Measurements from ENCODE around the gene MAP2.

The MAP2 gene

DNA sequence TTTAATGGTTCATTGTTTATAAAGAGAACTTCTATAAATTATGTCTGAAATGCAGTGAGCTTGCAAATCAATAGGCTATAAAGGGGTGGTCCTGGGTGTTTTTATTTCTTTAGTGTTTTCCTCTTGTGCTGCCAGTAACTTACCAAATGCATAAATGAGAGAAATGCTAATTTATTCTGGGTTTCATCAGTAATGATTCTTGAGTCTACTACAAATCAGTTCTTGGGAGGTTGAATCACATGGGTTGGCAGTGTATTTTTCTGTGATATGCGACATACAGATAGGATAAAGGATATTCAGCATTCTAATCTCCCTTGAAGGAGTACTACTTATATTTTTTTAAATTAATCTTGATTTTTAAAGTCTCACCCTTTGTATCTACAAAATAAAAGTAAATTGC, 177.7 kb downstream of the MAP2 start:
- no peak for DNase-seq

DNA sequence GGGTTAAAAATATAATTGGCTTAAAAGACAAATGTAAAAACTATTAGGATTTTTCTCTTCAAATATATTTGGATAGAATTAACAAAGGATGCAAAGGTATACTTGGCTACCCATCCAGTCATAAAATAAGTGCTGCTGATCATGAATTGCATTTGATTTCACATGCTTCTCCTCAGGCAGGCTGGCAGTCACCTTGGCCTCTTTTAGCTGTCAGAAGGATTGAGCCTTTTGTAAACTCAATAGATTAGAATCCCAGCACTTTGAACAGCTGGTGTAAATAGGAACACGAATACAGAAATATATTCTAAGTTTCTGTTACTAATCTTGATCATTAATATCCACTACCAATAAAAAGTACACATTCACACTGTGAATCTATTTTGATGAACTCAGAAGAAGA, 178.4 kb downstream of the MAP2 start:
- DNase-seq, result no peak

DNA sequence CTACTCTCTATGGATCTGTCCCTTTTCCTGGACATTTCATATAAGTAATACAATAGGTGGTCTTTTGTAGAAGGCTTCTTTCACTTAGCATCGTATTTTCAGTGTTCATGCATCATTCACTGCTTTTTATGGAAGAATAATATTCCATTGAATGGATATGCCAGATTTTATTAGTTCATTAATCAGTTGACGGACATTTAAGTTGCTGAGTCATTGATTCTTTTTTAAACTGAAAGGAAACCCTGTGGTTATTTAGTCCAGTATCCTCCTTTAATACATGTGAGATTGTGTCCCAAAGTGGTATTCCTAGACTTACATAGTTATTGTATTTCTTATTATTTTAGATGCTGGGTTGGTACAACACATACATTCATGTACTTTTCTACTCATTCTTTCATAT, 185.7 kb downstream of the MAP2 start:
- DNase-seq, result no peak

DNA sequence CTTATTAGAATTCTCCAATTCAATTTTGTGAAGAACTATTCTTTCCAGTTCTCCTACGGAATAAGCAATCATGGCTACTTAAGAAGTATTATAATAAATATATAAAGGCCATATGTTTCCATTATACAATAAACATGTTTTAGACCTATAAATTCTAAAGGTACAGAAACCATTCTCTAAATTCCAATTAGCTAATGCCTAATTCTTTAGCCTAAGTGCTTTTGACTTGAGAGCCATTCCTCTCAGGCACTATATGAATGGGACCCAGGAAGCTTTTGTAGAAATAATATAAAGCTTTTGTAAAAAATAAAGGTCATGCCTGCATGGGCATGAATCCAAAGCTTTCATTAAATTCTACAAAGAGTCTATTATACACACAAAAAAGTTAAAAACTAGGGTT, 186.8 kb downstream of the MAP2 start:
- no peak for DNase-seq

DNA sequence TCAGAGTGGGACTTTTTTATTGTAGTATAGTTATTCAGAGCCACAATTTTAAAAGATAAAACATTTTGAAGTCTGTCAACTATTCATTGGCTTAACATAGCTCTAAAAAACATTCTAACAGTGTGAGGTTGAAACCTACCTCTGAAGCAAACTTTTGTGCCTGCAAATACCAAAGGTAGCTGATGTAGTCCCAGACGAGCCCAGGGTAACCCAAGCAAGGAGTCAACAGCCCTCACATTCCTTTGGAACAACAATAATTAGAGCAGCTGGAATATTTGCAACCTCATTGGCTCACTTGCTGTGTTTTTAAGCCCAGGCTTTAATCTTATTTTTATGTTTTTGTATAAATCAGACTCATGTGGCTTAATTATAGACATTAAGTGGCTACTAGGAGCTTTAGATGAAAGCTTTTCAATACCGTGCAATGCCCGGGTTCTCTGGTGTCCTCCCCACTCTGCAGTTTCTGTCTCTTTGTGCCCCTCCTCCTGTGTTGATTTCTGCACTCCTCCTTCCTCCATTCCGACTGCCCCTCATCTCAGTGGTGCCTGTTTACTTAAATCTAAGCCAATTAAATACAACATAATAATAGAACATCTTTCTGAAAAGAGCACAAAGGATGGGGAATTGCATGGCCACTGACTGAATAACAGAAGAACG, 189.9 kb downstream of the MAP2 start:
- no peak for DNase-seq

DNA sequence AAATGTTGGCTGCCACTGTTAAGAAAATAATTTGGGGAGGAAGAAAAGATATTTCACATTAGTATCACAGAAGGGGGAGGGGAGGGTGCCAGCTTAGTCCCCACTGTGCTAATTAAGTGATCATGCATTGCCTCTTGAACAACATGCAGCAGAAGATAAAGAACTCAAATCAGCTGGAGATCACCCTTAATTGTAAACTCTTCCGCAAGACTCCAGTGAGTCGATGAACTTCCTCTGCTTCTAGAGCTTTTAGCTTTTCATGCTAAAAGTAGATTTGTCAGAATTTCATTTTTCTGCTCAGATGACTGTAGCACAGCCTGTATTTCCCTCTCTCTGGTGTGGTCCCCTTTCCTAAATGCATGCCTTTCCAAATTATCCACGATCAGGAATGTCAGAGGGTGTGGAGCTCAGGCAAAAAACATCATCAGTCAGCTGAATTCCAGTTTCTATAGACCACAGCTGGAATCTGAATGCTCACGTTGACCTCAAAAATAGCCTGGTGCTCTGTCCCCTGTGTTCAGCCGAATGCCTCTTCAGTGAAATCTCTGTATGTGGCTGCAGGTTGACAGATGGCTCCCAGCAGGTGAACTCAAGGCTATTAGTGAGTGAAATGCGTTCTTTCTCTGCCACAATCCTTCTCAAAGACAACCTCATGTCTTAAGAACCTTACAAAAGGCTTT, 191.0 kb downstream of the MAP2 start:
- DNase-seq, result no peak

DNA sequence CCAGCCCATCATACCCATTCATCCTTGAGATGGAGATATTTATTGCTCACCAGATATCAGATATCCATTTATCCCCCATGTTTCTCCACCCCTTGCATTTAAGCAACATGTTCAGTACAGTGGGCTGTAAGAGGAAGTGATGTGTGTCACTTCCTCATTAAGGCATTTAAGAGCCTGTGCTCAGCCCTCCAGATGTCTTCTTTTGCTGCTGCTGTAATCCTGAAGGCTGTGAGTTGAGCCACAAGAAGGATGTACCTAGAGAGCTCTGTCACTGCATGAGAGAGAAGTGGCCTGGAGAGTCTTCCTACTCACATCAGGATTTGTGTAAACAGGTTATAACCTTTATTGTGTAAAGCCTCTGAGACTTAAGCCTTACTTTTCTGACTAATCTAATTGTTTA, 195.9 kb downstream of the MAP2 start:
- no peak for DNase-seq

DNA sequence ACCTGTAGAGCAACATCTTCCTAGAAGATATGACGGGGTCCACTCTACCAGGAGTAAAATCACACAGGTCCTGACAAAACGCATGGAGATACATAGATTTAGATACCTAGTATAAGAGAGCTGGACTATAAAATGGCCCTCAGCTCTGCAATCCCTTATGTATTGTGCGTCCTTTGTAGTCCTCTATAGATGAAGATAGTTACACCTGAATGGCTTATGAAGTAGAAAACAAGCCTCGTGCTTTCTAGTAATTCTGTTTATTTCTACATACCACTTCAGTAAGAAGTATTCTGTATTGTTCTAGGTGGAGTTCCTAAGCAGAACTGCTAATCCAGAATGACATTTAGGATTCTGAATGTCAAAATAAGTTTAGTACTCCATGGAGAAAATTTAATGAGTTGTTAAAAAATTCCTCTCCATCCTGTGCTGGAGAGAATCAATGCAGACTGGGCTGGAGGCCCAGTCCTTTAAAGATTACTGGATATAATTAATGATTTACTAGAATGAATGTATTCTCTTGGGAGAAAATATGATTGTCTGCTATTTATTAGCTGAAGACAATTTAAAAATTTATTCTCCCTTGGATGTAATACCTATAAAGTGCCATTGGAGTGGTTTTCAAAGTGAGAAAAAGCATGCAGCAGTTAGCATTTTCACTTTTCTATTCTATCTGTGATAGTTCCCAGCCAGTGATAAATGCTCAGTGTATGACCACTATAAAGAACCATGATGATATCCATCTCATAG, 200.5 kb downstream of the MAP2 start:
- DNase-seq, result no peak

DNA sequence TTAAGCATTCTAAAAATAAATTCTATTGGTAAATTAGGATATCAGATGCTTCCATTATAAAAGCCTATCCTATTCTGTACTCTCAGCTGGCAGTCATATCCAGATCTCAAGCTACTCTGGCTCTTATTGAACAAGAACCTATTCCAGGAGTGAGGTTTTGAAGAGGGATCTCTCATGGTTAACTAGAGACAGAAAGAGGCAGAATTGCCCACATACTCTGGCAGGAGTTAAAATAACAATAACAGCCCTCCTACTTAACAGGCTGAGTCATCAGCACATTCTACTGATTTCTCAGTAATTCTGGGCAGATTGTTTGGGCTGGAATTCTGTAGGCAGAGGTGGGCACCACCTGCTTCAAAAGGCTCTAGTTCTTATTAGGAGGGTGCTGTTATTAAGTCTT, 205.8 kb downstream of the MAP2 start:
- DNase-seq, result peak; percentile 38

DNA sequence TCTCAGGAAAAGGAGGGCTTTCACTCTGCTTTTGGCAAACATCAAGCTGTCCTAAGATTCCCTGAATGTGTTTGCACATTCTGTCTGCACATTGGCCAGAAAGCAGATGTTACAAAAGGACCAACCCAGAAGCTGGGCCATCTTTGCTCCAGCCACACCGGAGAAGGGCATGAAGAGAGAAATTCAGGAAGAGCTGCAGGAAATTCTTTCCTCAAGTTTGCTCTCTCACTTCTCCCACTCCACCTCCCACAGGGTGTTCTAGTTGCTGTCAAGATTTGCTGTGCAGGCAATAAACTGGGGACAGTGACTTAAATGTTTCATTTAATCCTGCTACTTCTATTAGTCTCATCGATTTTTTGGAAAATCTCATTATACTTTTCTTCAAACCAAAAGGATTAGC, 210.1 kb downstream of the MAP2 start:
- DNase-seq, result no peak

DNA sequence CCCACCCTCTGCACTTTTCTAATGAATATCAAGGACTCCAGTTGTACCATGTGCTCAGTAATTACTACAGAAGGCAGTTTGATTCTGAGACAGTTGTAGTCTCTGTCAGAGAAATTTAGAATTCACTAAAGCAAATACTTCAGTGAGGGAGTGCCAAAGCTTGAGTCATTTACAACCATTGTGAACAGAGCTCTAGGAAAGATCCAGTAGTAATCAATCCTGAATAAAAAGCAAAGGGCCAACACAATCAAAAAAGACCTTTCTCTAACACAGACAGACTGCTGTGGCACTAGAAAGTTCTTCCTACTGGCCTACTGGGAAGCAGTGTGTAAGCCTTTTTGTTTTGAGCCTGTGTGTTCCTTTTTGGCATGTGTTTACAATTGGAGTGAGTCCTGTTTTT, 212.2 kb downstream of the MAP2 start:
- DNase-seq, result no peak

DNA sequence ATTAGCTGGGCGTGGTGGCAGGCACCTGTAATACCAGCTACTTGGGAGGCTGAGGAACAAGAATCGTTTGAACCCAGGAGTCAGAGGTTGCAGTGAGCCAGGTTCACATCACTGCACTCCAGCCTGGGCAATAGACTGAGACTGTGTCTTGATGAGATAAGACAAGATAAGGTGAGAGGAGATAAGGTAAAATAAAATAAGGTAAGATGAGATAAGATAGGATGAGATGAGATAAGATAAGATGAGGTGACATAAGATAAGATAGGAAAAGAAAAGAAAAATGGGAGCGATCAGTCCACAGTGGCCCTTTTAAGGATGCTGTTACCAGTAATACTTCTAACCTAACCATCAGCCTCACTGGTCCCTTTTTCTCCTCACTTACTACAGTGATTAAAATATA, 213.4 kb downstream of the MAP2 start:
- DNase-seq, result no peak

DNA sequence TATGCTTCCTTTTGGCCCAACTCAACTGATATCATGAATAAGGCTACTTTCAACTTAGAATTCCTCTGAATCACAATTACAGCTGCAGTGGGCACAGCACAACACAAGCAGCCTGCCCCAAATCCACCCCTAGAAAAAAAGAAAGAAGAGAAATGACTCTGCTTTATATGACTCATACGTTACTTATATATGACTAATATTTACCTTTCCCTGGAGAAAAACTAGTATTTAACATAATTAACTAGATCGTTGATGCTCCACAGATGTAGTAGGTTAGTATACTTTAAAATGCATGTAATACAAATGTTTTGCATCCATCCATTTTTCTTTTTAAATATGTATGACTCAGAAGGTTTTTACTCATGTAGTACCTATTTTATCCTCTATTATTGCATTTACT, 214.5 kb downstream of the MAP2 start:
- DNase-seq, result no peak

DNA sequence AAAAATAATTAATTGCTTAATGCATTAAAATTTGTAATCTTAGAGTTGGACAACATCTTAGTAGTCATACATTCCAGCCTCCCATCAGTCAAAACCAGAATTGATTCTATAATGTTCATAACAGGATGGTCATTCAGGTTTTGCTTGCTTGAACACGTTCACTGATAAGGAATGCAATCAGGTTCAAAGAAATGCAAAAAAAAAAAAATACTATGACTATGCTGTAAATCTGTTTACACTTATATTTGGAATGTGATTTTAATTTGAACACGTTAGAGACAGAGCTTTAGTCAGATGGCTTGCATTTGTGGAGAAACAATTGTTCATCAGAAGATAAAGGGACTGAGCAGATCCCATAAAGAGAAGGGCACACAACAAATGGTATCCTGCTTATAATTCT, 216.5 kb downstream of the MAP2 start:
- DNase-seq, result no peak

DNA sequence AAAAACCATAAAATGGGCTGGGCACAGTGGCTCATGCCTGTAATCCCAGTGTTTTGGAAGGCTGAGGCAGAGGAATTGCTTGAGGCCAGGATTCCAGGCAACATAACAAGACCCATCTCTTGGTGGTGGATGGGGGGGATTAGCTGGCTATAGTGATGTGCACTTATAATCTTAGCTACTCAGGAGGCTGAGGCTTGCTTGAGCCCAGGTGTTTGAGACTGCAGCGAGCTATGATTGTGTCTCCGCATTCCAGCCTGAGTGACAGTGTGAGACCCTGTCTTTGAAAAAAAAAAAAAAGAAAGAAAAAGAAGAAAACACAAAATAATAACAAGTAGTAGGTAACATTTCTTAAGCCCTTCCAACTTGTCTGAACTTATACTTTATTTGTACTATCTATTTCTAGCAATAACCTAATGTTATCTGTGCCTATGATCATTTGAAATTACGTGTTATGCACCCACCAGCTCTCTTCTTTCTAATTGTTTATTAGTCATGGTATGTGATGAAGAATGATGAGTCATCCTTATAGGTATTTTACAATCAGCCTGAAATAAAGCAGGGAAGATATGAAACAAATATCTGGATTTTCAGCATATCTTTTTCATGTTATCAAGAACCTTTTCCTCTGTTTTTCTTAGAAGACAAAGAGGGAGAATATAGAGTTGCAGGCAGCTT, 218.4 kb downstream of the MAP2 start:
- no peak for DNase-seq

DNA sequence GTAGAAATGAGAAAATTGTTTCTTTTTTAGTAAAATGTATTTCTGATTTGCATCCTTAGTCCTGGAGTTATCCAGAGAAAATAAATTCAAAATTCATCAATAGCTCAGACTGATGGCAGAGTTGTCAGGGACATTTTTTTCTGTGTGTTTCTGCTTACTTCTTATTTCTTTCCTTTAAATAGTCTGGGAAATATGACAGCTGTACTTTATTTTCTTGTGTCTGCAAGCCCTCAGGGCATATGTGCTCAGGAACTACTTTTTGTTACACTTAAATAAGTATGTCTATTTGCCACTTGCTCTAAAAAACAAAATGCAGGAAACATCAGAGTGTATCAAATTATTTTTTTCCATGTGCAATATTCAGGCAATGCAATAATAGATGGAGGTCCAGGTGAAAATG, 221.0 kb downstream of the MAP2 start:
- DNase-seq, result no peak

DNA sequence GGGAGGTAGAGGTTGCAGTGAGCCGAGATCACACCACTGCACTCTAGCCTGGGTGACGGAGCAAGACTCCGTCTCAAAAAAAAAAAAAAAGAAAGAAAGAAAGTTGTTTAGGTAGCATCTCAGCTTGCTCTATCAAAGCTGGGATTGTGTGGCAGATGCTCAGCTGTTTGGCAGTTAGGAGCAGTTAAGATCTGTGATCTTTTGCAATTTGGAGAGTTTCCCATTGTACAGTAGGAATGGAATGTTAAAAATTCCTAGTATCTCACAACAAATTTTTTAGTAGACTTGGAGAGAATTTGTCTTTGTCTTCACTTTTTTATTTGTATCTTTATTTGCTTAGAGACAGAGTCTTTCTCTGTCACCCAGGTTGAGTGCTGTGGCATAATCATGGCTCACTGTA, 224.9 kb downstream of the MAP2 start:
- DNase-seq, result no peak

DNA sequence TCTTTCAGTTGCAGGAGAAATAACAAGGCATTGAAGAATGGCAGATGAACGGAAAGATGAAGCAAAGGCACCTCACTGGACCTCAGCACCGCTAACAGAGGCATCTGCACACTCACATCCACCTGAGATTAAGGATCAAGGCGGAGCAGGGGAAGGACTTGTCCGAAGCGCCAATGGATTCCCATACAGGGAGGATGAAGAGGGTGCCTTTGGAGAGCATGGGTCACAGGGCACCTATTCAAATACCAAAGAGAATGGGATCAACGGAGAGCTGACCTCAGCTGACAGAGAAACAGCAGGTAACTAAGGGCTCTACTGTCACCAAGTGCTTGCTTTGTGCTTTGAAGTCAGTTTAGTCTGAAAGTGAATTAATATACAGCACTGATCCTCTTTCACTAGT, 229.3 kb downstream of the MAP2 start:
- no peak for DNase-seq

DNA sequence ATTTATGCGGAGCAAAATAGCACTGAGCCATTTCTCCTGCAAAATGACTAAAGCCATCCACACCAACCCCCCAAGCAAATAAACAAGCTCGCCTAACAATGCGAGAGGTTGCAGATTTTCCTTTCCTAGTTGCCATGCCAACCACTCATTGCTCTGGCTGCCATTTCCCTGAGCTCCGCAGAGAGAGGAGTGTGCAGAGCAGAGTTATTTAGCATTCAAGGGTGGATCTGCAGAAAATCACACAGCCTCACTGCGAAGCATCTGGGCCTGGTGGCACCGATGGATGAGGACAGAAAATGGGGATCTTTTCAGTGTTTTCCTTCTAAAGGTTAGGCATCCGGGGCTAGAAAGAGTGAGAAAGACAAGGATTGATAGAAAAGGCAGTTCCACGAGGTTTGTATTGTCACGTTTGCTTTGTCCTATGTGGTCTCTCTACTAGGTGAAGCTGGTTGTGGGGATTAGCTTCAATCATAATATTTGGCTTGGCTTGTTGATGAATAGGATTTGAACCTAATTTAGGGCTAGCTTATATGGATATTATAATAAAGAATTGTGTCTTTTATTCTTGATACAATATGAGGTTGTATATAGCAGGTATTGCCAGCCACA, 237.5 kb downstream of the MAP2 start:
- DNase-seq, result no peak

DNA sequence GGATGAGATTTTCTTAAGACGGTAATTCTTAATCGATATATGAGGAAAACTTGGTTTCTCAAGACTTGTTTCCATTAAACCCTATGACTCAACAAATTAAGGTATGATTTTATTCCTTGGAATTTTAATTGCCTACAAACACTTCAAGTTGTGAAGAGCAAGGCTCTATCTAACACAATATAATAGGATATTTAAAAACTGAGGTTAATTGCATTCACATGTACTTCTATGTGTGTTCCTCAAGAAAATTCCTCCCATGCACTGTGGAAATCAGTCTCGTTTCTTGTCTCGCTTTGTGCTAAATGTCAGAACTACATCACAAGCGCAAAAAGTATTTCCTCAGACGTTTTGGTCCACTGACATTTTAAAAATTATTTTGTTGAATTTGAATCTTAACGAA, 238.2 kb downstream of the MAP2 start:
- no peak for DNase-seq

DNA sequence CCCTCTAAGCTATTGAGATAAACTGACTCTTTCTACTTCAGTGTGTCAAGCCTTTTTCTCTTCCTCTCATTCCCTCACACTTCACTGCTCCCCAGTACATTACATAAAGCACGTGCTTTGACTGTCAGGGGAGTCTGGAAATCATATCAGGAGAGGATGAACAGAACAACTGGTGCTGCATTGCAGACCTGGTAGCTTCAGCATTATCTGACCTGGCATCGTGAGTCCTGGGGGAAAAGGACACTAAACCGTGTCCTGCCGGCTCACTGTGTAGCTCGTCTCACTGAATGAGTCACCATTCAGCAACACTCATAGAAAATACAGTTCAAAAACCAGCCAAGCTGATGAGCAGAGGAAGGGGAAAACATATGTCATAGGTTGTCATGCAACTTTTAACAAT, 239.3 kb downstream of the MAP2 start:
- no peak for DNase-seq

DNA sequence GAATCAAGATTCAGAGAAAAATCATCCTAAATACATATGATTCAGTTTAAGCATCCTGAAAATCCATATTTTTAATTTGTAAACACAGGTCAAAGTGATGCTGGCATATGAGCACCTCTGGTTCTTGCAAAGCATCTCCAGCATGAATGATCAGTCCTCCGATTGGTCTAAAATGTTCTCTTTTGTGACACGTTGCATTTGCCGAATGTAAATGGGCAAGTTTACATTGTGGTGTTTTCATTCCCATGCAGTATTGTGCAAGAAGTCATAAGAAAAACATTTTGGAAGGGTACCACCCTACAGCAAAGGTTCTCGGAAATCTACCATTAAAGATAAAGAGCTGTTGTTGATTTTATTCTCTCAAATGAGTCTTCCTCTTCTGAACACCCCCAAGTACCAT, 239.8 kb downstream of the MAP2 start:
- no peak for DNase-seq

DNA sequence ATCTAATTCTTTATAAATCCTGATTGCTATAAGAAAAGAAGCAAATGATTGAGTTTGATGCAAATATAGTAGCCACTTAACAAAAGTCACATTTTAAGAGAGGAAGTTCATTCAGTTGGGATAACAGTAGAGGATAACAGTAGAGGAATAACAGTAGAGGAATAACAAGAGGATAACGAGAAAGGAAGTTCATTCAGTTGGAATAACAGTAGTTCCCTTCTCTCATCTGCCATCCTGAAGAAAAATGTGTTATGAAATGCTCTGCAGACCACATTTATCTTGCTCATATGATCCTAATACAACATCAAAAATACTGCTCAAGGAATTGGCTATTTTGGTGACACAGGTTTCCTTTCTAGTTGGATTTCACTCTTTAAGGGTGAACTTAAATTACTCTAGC, 242.4 kb downstream of the MAP2 start:
- DNase-seq, result no peak
